HG02763 (cell line): ENCODE data around the gene NSG2.
A peak's percentile ranks its signal among the peaks of the same experiment; 100 is the strongest.
"Not testable (repeated sequence)": the region's sequence is repeated elsewhere in the genome, so short reads cannot be mapped to it uniquely, and the experiment has no call there.

Experiments
- ATAC-seq: cut with Tn5 transposase; IDR thresholded peaks from one replicate; pipeline ENCODE4 v1.9.1; 2021; ENCODE audit warnings: mild to moderate bottlenecking, moderate library complexity; ENCODE audit not compliant: unreplicated experiment

NSG2 gene

DNA sequence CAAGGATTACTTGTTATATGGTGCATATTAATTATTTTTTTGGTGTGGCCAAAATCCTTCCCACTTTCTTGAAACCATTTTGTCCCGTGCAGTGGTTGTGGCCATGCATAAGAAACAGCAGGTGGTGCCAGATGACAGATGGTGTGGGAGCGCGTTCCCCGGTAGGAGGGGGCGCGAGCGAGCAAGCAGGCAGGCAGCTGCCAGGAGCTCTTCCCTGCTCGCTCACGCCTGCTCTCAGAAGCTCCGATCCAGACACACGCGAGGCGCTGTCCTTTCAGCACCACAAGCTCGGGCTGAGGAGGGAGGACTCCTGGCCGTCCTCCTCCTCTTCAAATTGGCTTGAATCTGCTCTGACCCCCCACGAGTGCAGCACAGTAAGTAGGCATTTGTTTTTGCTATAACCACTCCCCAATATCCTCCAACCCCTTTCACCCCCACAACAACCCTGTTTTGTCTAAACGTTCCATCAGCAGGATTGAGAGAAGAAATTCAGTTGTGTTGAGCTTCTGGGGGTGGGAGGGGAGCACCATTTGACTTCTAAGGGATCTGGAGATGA is at the start of gene NSG2:
Gene NSG2 (plus strand): TSS at position 237 of the 556 bp plus-strand sequence. CDS start 1,050 bp downstream, outside the sequence.
- peak; percentile 63 for ATAC-seq

GRCh38 chr5:173997331-173997730 is 48.2 kb upstream of the NSG2 start:
- ATAC-seq = no peak

GRCh38 chr5:173998531-173998930 is 47.0 kb upstream of the NSG2 start:
- ATAC-seq = no peak

- ATAC-seq = no peak
These were observed 45.4 kb upstream of the NSG2 start for GRCh38 chr5:174000076-174000475.

DNA sequence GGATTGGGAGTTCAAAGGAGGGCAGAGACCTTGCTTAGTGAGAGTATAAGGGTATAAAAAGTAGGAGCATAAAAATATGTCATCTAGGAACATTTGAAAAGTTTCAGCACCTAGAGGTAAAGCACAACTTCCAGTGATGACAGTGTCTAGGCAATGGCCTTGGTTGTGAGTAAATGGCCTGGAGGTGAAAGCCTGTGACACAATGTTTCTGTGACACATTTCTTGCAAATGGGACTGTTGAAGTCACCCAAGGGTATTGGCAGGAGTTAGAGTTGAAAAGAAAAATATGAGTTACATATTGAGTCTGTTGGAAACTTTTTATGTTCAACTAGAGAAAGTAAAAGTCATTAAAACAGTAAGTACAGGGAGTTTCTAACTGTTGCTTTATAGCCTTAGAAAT is 41.7 kb upstream of the NSG2 start:
- no peak for ATAC-seq

- ATAC-seq = no peak
These were observed 36.6 kb upstream of the NSG2 start for GRCh38 chr5:174008922-174009321.

DNA sequence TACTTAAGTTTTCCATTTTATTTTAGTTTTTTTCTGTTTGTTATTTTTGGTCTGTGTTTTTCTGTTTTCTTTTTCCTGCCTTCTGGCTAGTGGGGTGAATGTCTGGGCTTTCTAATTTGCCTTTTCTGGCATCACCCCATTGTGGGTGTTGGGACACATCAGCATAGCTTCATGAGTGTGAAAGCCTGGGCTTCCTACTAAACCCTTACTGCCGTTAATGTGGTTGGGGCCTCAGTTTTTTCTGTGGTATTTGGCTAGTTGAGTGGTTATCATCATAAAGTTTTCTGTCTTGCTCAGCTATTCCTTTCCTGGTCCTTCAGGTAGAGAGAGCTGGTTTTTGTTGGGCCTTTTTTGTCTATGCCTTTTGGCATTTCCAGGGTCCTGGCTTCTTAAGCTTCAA is 35.1 kb upstream of the NSG2 start:
- ATAC-seq = no peak

DNA sequence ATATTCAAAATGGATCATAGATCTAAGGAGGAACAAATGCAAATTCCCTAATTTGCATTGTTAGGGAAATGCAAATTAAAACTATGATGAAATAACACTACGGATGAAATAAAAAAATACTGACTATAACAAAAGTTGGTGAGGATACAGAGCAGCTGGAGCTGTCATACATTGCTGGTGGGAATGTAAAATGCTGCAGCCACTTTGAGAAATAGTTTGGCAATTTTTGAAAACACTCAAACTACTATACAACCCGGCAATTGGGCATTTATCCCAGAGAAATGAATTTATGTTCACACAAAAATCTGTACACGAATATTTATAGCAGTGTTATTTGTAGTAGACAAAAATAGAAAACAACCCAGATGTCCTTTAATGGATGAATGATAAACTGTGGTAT is 34.1 kb upstream of the NSG2 start:
- ATAC-seq = no peak

GRCh38 chr5:174020069-174020927 is 25.2 kb upstream of the NSG2 start:
- ATAC-seq = not testable (repeated sequence)

DNA sequence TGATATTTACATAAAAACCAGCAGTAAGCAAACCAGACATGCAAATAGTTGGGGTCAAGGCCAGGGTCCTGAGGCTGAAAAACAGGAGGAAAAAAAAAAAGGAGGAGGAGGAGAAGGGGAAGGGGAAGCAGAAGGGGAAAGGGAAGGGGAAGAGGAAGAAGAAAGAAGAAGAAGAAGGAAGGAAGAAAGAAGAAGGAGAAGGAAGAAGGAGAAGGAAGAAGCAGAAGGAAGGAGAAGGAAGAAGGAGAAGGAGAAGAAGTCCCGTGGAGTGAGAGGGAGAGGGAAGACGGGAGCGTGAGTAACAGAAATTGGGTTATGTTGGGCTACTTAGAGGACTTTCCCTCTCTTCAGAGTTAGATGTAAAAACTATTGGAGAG is 24.6 kb upstream of the NSG2 start:
- ATAC-seq = no peak

DNA sequence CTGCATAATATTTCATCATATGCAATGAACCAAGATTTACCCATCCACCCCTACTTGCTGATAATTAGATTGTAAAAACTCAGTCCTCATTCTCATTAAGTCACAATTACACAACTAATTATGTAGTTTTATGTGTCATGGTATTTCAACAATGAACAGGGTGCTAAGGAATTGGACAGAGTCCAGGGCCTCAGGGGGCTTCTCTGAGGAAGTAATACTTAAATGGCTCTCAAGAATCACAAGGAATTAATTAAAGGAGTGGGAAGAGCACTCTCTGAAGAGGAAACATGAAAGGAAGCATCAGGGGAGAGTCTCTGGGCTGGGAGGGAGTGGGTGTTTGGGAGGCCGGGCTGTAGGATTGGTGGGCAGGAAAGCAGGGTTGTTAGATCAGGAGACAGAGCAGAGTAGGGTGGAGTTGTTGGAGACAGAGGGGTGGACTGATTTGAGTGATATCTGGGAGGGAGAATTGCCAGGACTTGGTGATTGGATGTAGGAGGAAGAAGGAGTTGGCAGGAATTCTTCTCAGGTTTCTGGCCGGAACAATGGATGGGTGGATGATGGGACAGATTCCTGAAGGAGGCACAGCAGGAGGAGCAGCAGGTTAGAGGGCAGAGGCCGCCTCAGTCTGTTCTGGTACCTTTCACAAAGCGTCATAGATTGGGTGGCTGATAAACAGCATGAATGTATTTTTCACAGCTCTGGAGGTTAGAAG is 23.0 kb upstream of the NSG2 start:
- no peak for ATAC-seq

DNA sequence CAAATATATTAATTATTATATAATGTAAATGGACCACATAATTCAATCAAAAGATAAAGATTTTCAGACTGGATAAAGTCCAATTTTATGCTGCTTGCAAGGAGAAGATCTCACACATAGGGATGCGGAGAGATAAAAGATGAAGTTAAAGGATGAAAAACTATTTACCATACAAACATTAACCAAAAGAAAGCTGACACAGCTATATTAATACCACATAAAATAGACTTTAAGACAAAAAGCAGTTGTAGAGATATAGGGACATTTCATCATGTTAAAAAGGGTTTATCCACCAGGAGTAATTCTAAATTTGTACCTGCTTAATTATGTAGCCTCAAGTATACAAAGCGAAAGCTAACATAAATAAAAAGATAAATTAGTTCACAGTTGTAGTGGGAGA is 15.2 kb upstream of the NSG2 start:
- no peak for ATAC-seq

GRCh38 chr5:174044466-174045254 is 846 bp upstream of the NSG2 start:
- no peak for ATAC-seq

DNA sequence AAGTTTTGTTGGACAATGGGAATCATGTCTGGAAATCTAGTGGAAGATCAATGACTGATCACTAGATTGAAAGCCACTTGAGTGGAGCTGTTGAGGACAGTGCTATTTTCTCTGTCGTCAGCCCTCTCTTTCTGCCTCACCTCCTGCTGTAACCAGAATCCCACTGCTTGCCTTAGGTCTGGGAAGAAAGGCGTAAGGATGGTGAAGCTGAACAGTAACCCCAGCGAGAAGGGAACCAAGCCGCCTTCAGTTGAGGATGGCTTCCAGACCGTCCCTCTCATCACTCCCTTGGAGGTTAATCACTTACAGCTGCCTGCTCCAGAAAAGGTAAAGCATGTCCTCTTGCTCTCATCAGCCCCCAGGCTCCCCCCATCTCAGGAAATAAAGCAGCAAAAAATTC is 1.1 kb downstream of the NSG2 start:
- ATAC-seq = no peak

- no peak for ATAC-seq
These were observed 2.1 kb downstream of the NSG2 start for GRCh38 chr5:174047472-174048099.

DNA sequence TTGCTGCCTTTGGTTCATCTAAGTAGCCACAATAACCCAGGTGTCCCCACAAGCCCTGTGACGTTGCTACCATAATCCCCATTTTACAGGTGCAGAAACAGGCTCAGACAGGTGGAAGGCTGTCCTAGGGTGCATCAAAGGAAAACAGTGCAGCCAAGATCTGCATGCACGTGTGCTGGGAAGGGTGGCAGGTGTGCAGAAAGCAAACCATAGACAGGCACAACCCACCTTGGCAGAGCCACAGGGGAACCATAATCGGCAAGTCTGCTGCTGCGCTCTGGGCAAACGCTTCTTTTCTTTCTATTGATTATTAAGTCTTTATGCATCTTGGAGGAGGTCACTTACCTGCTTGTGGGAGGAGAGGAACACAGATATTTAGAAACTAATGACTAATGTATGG is 7.1 kb downstream of the NSG2 start:
- no peak for ATAC-seq

- no peak for ATAC-seq
These were observed 8.4 kb downstream of the NSG2 start for GRCh38 chr5:174053905-174054304.

- ATAC-seq = no peak
These were observed 10.8 kb downstream of the NSG2 start for GRCh38 chr5:174056064-174056847.

DNA sequence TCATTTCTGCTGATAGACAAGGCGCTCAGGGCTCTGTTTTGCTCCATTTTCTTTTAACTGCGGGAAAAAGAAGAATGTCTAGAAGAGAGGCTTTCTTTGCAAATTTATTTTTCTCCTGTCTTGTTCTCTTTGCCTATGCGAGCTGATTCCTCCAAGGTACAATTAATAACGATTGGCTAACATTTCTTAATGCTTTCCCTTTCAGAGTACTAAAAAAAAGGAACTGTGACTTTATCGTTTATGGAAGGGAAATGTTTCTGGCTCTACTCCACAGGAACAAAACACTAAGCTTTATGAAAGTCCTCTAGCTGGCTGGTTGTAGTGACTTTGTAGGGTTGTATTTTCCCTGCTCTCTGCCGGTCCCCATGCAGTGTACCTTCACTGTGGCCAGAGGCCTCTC is 11.7 kb downstream of the NSG2 start:
- no peak for ATAC-seq
